ENCODE results near the gene PITRM1.

The PITRM1 gene

GRCh38 chr10:3136336-3136735, 36.2 kb downstream of the PITRM1 start:
- no peak for DNase-seq

- peak; percentile 4 for DNase-seq
Observed at GRCh38 chr10:3135006-3135405, 37.6 kb downstream of the PITRM1 start.

- no peak for DNase-seq
Observed at GRCh38 chr10:3133948-3134347, 38.6 kb downstream of the PITRM1 start.

GRCh38 chr10:3132036-3133025, 40.3 kb downstream of the PITRM1 start:
- DNase-seq = no peak

- no peak for DNase-seq
Observed at GRCh38 chr10:3131098-3131497, 41.5 kb downstream of the PITRM1 start.

- DNase-seq = no peak
Observed at GRCh38 chr10:3129581-3130340, 42.8 kb downstream of the PITRM1 start.

GRCh38 chr10:3128379-3129130, 44.0 kb downstream of the PITRM1 start:
- DNase-seq = no peak

- DNase-seq = no peak
Observed at GRCh38 chr10:3127921-3128320, 44.7 kb downstream of the PITRM1 start.

GRCh38 chr10:3126741-3127346, 45.7 kb downstream of the PITRM1 start:
- DNase-seq = no peak

- DNase-seq = no peak
Observed at GRCh38 chr10:3126249-3126648, 46.3 kb downstream of the PITRM1 start.

GRCh38 chr10:3125527-3126170, 46.9 kb downstream of the PITRM1 start:
- no peak for DNase-seq

GRCh38 chr10:3124412-3125175, 48.0 kb downstream of the PITRM1 start:
- no peak for DNase-seq

GRCh38 chr10:3123571-3124411, 48.8 kb downstream of the PITRM1 start:
- DNase-seq = no peak

- no peak for DNase-seq
Observed at GRCh38 chr10:3122486-3123205, 49.9 kb downstream of the PITRM1 start.

GRCh38 chr10:3122034-3122433, 50.5 kb downstream of the PITRM1 start:
- DNase-seq = no peak

- DNase-seq = no peak
Observed at GRCh38 chr10:3119796-3120459, 52.7 kb downstream of the PITRM1 start.

- no peak for DNase-seq
Observed at GRCh38 chr10:3118641-3119091, 53.9 kb downstream of the PITRM1 start.

- DNase-seq = no peak
Observed at GRCh38 chr10:3117486-3117885, 55.1 kb downstream of the PITRM1 start.

- no peak for DNase-seq
Observed at GRCh38 chr10:3116508-3117100, 56.0 kb downstream of the PITRM1 start.

Data from OCI-M1 (cell line).